Measurements from ENCODE around the gene PLCL1. TPM values are rescaled to one million over a fixed set of nuclear protein-coding genes. Genes with fewer than 3 reads are reported as not detected.

Gene PLCL1
- polyA plus RNA-seq, 1 experiment, result 0.09 TPM

DNA sequence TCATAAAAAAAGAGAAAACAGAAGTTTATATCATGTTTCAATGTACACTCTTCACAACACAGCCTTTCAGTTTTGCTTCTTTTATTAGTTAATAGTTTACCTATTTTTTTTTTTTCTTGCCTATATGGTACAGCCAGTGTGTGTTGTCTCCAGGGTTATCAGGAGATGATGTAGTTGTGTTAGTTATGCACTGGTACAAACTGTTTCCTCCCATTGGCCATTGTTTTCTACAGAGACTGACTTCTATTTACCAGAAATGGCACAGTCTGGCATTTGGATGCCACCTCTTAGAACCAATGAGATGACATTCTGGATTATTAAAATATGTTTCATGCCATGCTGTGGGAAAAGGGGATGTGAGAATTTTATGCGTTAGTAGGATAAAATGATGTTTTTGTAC, 339.4 kb downstream of the PLCL1 start:
- H3K4me3 ChIP-seq (ENCODE audit: low read depth, low read length), result no peak overlapping the region
- no peak for DNase-seq (ENCODE audit: low read depth)
- no peaks in the 10 kb centered on the region for H3K36me3 ChIP-seq (ENCODE audit: control insufficient read depth, insufficient read depth, low read length)
- H3K27me3 ChIP-seq (ENCODE audit: control insufficient read depth, insufficient read depth, low read length), result no peaks in the 10 kb centered on the region
- TF ChIP-seq, protein P1, sequence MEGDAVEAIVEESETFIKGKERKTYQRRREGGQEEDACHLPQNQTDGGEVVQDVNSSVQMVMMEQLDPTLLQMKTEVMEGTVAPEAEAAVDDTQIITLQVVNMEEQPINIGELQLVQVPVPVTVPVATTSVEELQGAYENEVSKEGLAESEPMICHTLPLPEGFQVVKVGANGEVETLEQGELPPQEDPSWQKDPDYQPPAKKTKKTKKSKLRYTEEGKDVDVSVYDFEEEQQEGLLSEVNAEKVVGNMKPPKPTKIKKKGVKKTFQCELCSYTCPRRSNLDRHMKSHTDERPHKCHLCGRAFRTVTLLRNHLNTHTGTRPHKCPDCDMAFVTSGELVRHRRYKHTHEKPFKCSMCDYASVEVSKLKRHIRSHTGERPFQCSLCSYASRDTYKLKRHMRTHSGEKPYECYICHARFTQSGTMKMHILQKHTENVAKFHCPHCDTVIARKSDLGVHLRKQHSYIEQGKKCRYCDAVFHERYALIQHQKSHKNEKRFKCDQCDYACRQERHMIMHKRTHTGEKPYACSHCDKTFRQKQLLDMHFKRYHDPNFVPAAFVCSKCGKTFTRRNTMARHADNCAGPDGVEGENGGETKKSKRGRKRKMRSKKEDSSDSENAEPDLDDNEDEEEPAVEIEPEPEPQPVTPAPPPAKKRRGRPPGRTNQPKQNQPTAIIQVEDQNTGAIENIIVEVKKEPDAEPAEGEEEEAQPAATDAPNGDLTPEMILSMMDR (IDR thresholded peaks at IDR 0.05; ENCODE audit: insufficient read depth, low read depth, low read length), result no peak
- ChIA-PET CTCF (no interaction called here), POLR2A (no interaction called here)

DNA sequence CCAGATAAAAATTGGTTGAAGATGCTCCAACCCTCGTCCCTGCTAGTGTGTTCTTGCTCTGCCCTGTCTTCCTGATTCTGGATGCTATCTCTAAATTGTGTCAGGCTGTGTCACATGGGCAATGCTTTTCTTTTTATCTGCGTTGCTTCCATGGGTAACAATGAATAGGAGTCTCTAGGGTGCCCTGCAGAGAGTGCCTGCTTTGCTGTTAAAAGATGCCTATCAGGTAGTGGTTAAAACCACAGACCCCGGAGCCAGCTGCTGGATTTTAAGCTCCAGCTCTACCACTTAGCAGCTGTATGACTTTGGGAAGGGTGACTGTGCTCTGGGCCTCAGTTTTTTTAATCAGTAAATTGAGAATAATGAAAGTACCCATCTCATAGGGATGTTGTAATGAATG, 340.3 kb downstream of the PLCL1 start:
- no peak for DNase-seq (ENCODE audit: low read depth)
- Histone ChIP-seq H3K27me3 (ENCODE audit: control insufficient read depth, insufficient read depth, low read length) (no peaks in the 10 kb centered on the region), H3K4me3 (ENCODE audit: low read depth, low read length) (no peak overlapping the region), H3K36me3 (ENCODE audit: control insufficient read depth, insufficient read depth, low read length) (no peaks in the 10 kb centered on the region)
- POLR2A ChIA-PET, result no interaction called here
- CTCF ChIA-PET, result no interaction called here
- TF ChIP-seq, protein P1 (IDR thresholded peaks at IDR 0.05; ENCODE audit: insufficient read depth, low read depth, low read length), result no peak

DNA sequence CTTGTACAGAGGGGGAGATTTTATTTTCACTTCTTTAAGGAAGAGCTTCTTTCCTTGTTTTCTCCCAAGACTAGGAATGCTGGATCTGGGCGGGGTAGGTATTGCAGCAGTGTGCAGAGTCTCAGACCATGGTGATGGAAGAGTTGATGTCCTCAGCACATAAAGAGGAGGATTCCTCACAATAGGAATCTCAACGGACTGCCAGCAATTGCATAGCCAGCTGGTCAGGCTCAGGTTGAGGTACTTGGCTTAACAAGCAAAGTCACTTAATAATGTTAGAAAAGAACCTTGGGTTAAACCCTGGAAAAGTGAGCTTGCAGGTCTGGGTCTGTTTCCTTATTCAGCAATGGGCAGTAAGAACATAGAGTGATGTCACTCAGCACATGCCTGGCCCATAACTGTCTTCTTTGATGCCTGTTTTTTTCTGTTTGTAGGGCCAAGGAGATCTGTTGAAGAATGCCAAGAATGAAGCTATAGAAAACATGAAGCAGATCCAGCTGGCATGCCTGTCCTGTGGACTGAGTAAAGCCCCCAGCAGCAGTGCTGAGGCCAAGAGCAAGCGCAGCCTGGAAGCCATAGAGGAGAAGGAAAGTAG, 342.1 kb downstream of the PLCL1 start:
- no peak for DNase-seq (ENCODE audit: low read depth)
- POLR2A ChIA-PET, result no interaction called here
- H3K27me3 ChIP-seq (ENCODE audit: control insufficient read depth, insufficient read depth, low read length), result no peaks in the 10 kb centered on the region
- CTCF ChIA-PET, result no interaction called here
- no peaks in the 10 kb centered on the region for H3K36me3 ChIP-seq (ENCODE audit: control insufficient read depth, insufficient read depth, low read length)
- H3K4me3 ChIP-seq (ENCODE audit: low read depth, low read length), result no peak overlapping the region
- TF ChIP-seq, protein P1 (IDR thresholded peaks at IDR 0.05; ENCODE audit: insufficient read depth, low read depth, low read length), result no peak

DNA sequence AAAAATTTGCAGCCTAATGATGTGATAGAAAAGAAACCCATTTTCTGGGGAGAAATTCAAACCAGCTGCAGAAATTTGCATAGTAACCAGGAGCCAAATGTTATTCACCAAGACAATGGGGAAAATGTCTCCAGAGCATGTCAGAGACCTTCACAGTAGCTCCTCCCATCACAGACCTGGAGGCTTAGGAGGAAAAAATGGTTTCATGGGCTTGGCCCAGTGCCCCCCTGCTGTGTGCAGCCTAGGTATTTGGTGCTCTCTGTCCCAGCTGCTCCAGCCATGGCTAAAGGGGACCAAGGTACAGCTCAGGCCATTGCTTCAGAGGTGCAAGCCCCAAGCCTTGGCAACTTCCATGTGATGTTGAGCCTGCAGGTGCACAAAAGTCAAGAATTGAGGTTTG, 352.9 kb downstream of the PLCL1 start:
- CTCF ChIA-PET, result no interaction called here

DNA sequence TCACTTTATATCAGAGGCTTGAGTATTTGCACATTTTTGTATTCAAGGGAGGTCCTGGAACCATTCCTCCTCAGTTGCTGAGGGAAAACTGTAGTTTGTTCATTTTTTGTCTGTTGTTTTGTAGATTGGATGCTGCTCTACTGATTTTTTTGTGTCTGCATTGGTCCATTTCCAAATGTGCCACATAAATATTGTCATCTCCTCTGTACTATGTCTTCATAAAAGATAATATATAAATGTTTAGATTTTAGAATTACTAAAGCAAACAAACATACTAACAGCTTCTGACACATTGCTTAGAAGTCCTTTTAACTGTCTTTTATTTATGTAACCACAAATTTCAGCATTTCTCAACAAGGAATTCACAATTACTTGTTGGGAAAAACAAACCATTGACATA, 356.8 kb downstream of the PLCL1 start:
- Histone ChIP-seq H3K4me3 (ENCODE audit: low read depth, low read length) (no peak overlapping the region), H3K27me3 (ENCODE audit: control insufficient read depth, insufficient read depth, low read length) (no peaks in the 10 kb centered on the region), H3K36me3 (ENCODE audit: control insufficient read depth, insufficient read depth, low read length) (no peaks in the 10 kb centered on the region)
- TF ChIP-seq, protein P1 (IDR thresholded peaks at IDR 0.05; ENCODE audit: insufficient read depth, low read depth, low read length), result no peak
- no peak for DNase-seq (ENCODE audit: low read depth)
- ChIA-PET POLR2A (no interaction called here), CTCF (no interaction called here)

More for the DNA sequence above, 352.9 kb downstream of the PLCL1 start:
- POLR2A ChIA-PET, result no interaction called here
- H3K27me3 ChIP-seq (ENCODE audit: control insufficient read depth, insufficient read depth, low read length), result no peaks in the 10 kb centered on the region
- no peak overlapping the region for H3K4me3 ChIP-seq (ENCODE audit: low read depth, low read length)
- DNase-seq (ENCODE audit: low read depth), result no peak
- no peaks in the 10 kb centered on the region for H3K36me3 ChIP-seq (ENCODE audit: control insufficient read depth, insufficient read depth, low read length)
- TF ChIP-seq, protein P1 (IDR thresholded peaks at IDR 0.05; ENCODE audit: insufficient read depth, low read depth, low read length), result no peak
